ENCODE measurements around the gene NIM1K.

GRCh38 chr5:43298443-43298842, 106.4 kb downstream of the NIM1K start:
- TF ChIP-seq, protein P1, sequence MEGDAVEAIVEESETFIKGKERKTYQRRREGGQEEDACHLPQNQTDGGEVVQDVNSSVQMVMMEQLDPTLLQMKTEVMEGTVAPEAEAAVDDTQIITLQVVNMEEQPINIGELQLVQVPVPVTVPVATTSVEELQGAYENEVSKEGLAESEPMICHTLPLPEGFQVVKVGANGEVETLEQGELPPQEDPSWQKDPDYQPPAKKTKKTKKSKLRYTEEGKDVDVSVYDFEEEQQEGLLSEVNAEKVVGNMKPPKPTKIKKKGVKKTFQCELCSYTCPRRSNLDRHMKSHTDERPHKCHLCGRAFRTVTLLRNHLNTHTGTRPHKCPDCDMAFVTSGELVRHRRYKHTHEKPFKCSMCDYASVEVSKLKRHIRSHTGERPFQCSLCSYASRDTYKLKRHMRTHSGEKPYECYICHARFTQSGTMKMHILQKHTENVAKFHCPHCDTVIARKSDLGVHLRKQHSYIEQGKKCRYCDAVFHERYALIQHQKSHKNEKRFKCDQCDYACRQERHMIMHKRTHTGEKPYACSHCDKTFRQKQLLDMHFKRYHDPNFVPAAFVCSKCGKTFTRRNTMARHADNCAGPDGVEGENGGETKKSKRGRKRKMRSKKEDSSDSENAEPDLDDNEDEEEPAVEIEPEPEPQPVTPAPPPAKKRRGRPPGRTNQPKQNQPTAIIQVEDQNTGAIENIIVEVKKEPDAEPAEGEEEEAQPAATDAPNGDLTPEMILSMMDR (IDR thresholded peaks at IDR 0.05): no peak
- TF ChIP-seq POLR2A (IDR thresholded peaks at IDR 0.05): no peak

Data from Peyer's patch (tissue), 4 donors.